PC-9 (cell line): ENCODE results near the gene SDK1. TPM values are rescaled to one million over a fixed set of nuclear protein-coding genes. Genes with fewer than 3 reads are reported as not detected.

ENCODE experiments used
- BruUV-seq: library from RNA; stranded (reverse); fragments of 400-500 nt; replicated peaks from 2 replicates; lab custom pipeline; 2021; lab: Mats Ljungman, UMichigan
- CTCF ChIA-PET: fragments of 300-600 bp; sonication (Branson Sonifier 250); formaldehyde crosslinking; loops from one replicate; lab custom pipeline; 2022; ENCODE audit warnings: antibody characterized with exemption; lab: Charles Lee
- POLR2A ChIA-PET: fragments of 300-600 bp; sonication (Branson Sonifier 250); formaldehyde crosslinking; loops from one replicate; lab custom pipeline; 2022; ENCODE audit warnings: antibody characterized with exemption; ENCODE audit not compliant: unreplicated experiment; lab: Charles Lee
- DNase-seq, 2 experiments: peaks; one replicate each; pipeline versions ENCODE4 v3.0.0 to v3.0.0-alpha.2; 2015 to 2022; ENCODE audit warnings: mixed read lengths in 1 of 2
- H2AFZ ChIP-seq: fragments of 200-600 bp; sonication (generic); 2 replicates; pipeline ENCODE4 v1.8.1; 2017; ENCODE audit warnings: antibody characterized with exemption
- H3F3A ChIP-seq: fragments of 200-600 bp; sonication (generic); 2 replicates; pipeline ENCODE4 v1.8.1; 2017; ENCODE audit warnings: antibody characterized with exemption, mild to moderate bottlenecking, low read depth; ENCODE audit not compliant: insufficient read depth
- H3K27ac ChIP-seq: fragments of 200-600 bp; sonication (generic); 2 replicates; pipeline ENCODE4 v1.6.1; 2016; ENCODE audit warnings: mixed run types
- H3K27me3 ChIP-seq: fragments of 200-600 bp; sonication (generic); 2 replicates; pipeline ENCODE4 v1.6.1; 2016; ENCODE audit warnings: low read depth, mixed run types; ENCODE audit not compliant: insufficient read depth
- H3K36me3 ChIP-seq: fragments of 200-600 bp; sonication (generic); 2 replicates; pipeline ENCODE4 v1.6.1; 2016; ENCODE audit warnings: low read depth, mixed run types
- H3K4me1 ChIP-seq: fragments of 200-600 bp; sonication (generic); replicated peaks from 2 replicates; pipeline ENCODE4 v1.6.1; 2016; ENCODE audit warnings: mixed run types; ENCODE audit not compliant: insufficient read depth
- H3K4me2 ChIP-seq: fragments of 200-600 bp; sonication (generic); 2 replicates; pipeline ENCODE4 v1.6.1; 2017; ENCODE audit warnings: mixed run types
- H3K4me3 ChIP-seq: fragments of 200-600 bp; sonication (generic); 2 replicates; pipeline ENCODE4 v1.6.1; 2016; ENCODE audit warnings: mixed run types
- H3K79me2 ChIP-seq: fragments of 200-600 bp; sonication (generic); 2 replicates; pipeline ENCODE4 v1.6.1; 2017; ENCODE audit warnings: low read depth, mixed run types
- H3K9me2 ChIP-seq: fragments of 200-600 bp; sonication (generic); 2 replicates; pipeline ENCODE4 v1.8.1; 2017; ENCODE audit warnings: mild to moderate bottlenecking; ENCODE audit not compliant: insufficient read depth
- H3K9me3 ChIP-seq: fragments of 200-600 bp; sonication (generic); 2 replicates; pipeline ENCODE4 v1.8.1; 2016; ENCODE audit warnings: low read depth; ENCODE audit not compliant: insufficient read depth
- H4K20me1 ChIP-seq: fragments of 200-600 bp; sonication (generic); 2 replicates; pipeline ENCODE4 v1.8.1; 2017; ENCODE audit not compliant: insufficient read depth
- EZH2 ChIP-seq: fragments of 200-600 bp; sonication (generic); IDR thresholded peaks from 2 replicates; pipeline ENCODE4 v1.8.0; 2017; ENCODE audit warnings: antibody characterized with exemption, low read depth
- intact Hi-C: fragments of 100-400 bp; cut with micrococcal nuclease; formaldehyde crosslinking; loops from one replicate; pipeline ENCODE4 v1.10.0; 2022; ENCODE audit not compliant: unreplicated experiment
- total RNA-seq: library from RNA; stranded (reverse); gene quantifications from 2 replicates; pipeline ENCODE4 v1.2.3, GENCODE V29; 2021
- TF ChIP-seq, protein P1 (sequence below): fragments of 200-600 bp; sonication (generic); conservative IDR thresholded peaks from 2 replicates; pipeline ENCODE4 v1.6.1; 2017; ENCODE audit warnings: mixed run types, antibody characterized with exemption, mild to moderate bottlenecking, moderate library complexity

SDK1 gene
- total RNA-seq, 1 experiment from 2014 or later: not detected

DNA sequence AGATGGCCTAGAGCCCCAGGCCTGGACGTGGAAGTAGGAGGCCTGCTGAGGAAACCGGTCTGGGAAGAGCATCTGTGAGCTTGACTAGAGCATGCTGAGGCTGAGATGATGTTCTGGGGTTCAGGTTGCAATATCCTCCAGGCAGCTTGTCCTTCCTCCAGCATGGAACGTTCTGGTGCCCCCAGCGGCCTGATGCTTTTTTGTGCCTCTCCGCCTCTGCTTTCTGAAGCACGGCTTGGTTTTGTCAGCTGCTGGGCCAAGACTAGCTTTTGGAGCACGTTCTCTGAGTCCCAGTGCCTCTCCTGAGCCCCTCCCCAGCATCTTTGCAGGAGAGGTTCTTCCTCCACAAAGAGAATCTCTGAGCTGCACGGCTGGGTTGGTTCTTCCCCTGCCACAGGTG is 699.1 kb downstream of the SDK1 start:
- Histone ChIP-seq H2AFZ (no peak overlapping the region), H4K20me1 (peaks cover 6% of the 10 kb centered on the region; the same call in 1 of the 2 replicates), H3K27me3 (peaks cover 96% of the 10 kb centered on the region), H3K9me3 (no peaks in the 10 kb centered on the region), H3F3A (no peaks in the 10 kb centered on the region), H3K79me2 (no peaks in the 10 kb centered on the region), H3K9me2 (no peaks in the 10 kb centered on the region), H3K4me1 (no peaks in the 10 kb centered on the region), H3K4me2 (no peak overlapping the region), H3K4me3 (no peak overlapping the region), H3K36me3 (no peaks in the 10 kb centered on the region), H3K27ac (no peak overlapping the region)
- TF ChIP-seq, protein P1, sequence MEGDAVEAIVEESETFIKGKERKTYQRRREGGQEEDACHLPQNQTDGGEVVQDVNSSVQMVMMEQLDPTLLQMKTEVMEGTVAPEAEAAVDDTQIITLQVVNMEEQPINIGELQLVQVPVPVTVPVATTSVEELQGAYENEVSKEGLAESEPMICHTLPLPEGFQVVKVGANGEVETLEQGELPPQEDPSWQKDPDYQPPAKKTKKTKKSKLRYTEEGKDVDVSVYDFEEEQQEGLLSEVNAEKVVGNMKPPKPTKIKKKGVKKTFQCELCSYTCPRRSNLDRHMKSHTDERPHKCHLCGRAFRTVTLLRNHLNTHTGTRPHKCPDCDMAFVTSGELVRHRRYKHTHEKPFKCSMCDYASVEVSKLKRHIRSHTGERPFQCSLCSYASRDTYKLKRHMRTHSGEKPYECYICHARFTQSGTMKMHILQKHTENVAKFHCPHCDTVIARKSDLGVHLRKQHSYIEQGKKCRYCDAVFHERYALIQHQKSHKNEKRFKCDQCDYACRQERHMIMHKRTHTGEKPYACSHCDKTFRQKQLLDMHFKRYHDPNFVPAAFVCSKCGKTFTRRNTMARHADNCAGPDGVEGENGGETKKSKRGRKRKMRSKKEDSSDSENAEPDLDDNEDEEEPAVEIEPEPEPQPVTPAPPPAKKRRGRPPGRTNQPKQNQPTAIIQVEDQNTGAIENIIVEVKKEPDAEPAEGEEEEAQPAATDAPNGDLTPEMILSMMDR: no peak
- TF ChIP-seq EZH2: no peak
- ChIA-PET CTCF (no interaction called here), POLR2A (no interaction called here)
- intact Hi-C loops: no loop called here
- BruUV-seq: no TSS peak
- no peak for DNase-seq

DNA sequence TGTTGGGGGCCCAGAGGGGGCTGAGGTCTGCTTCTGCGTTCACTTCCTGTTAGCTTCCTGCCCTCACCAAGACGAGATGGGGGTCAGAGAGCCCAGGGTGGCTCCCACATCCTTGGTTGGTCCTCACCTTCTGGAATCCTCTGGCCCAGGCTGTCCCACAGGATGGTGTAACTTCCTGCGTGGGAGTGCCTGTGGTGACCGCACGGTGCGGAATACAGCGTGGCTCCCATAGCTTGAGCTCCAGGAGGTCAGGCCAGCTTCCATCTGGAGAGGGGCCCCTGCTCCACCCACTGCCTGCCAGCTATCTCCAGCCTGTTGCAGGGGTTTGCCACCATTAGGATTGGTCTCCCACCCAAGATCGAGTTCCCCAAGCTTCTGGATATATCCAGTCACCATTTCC is 699.9 kb downstream of the SDK1 start:
- Histone ChIP-seq H3K79me2 (no peaks in the 10 kb centered on the region), H3K9me2 (no peaks in the 10 kb centered on the region), H4K20me1 (peaks cover 6% of the 10 kb centered on the region; the same call in 1 of the 2 replicates), H3K36me3 (no peaks in the 10 kb centered on the region), H2AFZ (no peak overlapping the region), H3F3A (no peaks in the 10 kb centered on the region), H3K4me1 (no peaks in the 10 kb centered on the region), H3K27me3 (peaks cover 99% of the 10 kb centered on the region), H3K4me2 (no peak overlapping the region), H3K27ac (no peak overlapping the region), H3K9me3 (no peaks in the 10 kb centered on the region), H3K4me3 (no peak overlapping the region)
- DNase-seq: no peak
- intact Hi-C loops: no loop called here
- CTCF ChIA-PET: no interaction called here
- no peak for TF ChIP-seq EZH2
- TF ChIP-seq, protein P1: no peak
- BruUV-seq: no TSS peak
- POLR2A ChIA-PET: no interaction called here

DNA sequence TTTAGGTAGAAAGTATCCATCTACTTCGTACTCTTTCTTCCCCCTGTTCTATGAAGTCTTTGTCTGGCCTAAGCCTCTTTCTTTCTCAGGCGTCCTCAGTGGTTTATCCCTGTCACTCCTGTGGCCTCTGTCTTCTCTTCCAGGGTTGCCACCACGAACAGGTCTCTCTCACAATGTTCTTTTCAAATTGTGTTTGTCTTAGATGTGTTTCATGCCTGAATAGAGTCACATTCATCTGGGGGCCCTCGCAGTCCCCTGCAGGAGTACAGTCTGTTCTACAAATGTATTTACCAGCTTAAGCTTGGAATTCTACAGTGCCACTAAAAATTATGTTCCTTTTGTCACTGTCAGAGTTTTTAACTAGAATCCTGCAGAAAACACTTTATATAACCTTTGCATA is 700.7 kb downstream of the SDK1 start:
- no peaks in the 10 kb centered on the region for H3K79me2 ChIP-seq
- CTCF ChIA-PET: no interaction called here
- no peaks in the 10 kb centered on the region for H3K9me3 ChIP-seq
- 0 out of 2 replicates have a peak, but pooled peaks cover 6% of the 10 kb centered on the region for H4K20me1 ChIP-seq
- H3K4me2 ChIP-seq: no peak overlapping the region
- H3F3A ChIP-seq: no peaks in the 10 kb centered on the region
- H3K36me3 ChIP-seq: no peaks in the 10 kb centered on the region
- no peak overlapping the region for H2AFZ ChIP-seq
- TF ChIP-seq, protein P1: no peak
- no peak for TF ChIP-seq EZH2
- BruUV-seq: no TSS peak
- no peak for DNase-seq
- intact Hi-C loops: no loop called here
- no peaks in the 10 kb centered on the region for H3K4me1 ChIP-seq
- H3K4me3 ChIP-seq: no peak overlapping the region
- POLR2A ChIA-PET: no interaction called here
- no peaks in the 10 kb centered on the region for H3K9me2 ChIP-seq
- H3K27me3 ChIP-seq: peaks cover 99% of the 10 kb centered on the region
- H3K27ac ChIP-seq: no peak overlapping the region
